ENCODE data around the gene DNAJC15.

DNAJC15 gene

GRCh38 chr13:43054803-43055802, 31.7 kb downstream of the DNAJC15 start (continued):
- TF ChIP-seq ZNF580 (tag by site-specific recombination; IDR thresholded peaks at IDR 0.05) (no peak), ZBTB20 (tag by site-specific recombination; IDR thresholded peaks at IDR 0.05) (no peak), ZNF433 (tag by site-specific recombination; IDR thresholded peaks at IDR 0.05; ENCODE audit: low read depth) (no peak), ZNF362 (tag by site-specific recombination; IDR thresholded peaks at IDR 0.05) (peak; percentile 31; the same call in 1 of the 2 replicates), ZNF354C (tag by site-specific recombination; IDR thresholded peaks at IDR 0.05; ENCODE audit: borderline replicate concordance, low read depth) (no peak), KLF1 (tag by site-specific recombination; IDR thresholded peaks at IDR 0.05) (peak; percentile 72), ZNF112 (tag by site-specific recombination; IDR thresholded peaks at IDR 0.05) (no peak), MZF1 (tag by site-specific recombination; IDR thresholded peaks at IDR 0.05; ENCODE audit: borderline replicate concordance) (no peak), RBAK (tag by site-specific recombination; IDR thresholded peaks at IDR 0.05) (no peak), ZNF639 (tag by site-specific recombination; IDR thresholded peaks at IDR 0.05) (no peak), ZNF140 (tag by site-specific recombination; IDR thresholded peaks at IDR 0.05) (no peak), ZBTB17 (tag by site-specific recombination; IDR thresholded peaks at IDR 0.05) (0 out of 2 replicates have a peak, but pooled peaks have one; percentile 27), ZNF10 (tag by site-specific recombination; IDR thresholded peaks at IDR 0.05) (no peak), ZBTB1 (tag by site-specific recombination; IDR thresholded peaks at IDR 0.05) (no peak; the same call in 1 of the 2 replicates), SP7 (tag by site-specific recombination; IDR thresholded peaks at IDR 0.05) (peak; percentile 91), ZNF157 (tag by site-specific recombination; IDR thresholded peaks at IDR 0.05) (no peak), SETDB1 (IDR thresholded peaks at IDR 0.05; ENCODE audit: insufficient read length, low read length) (no peak), ZNF366 (tag by site-specific recombination; conservative IDR thresholded peaks at IDR 0.05) (no peak; the same call in 1 of the 2 replicates), ZNF426 (tag by site-specific recombination; IDR thresholded peaks at IDR 0.05) (no peak), ZNF626 (tag by site-specific recombination; IDR thresholded peaks at IDR 0.05) (no peak), ZNF341 (tag by site-specific recombination; IDR thresholded peaks at IDR 0.05; ENCODE audit: low read depth) (peak; percentile 78), ZNF211 (tag by site-specific recombination; IDR thresholded peaks at IDR 0.05; ENCODE audit: low read depth) (no peak), ZNF658 (tag by site-specific recombination; IDR thresholded peaks at IDR 0.05) (no peak), ZNF529 (tag by site-specific recombination; IDR thresholded peaks at IDR 0.05; ENCODE audit: insufficient replicate concordance) (no peak), ZNF121 (tag by site-specific recombination; IDR thresholded peaks at IDR 0.05) (no peak), PRDM10 (tag by site-specific recombination; IDR thresholded peaks at IDR 0.05) (peak; percentile 88), CTCF (tag by site-specific recombination; IDR thresholded peaks at IDR 0.05) (no peak), ZNF266 (tag by site-specific recombination; IDR thresholded peaks at IDR 0.05; ENCODE audit: low read depth) (no peak), HOXD13 (CRISPR knock-in tag; IDR thresholded peaks at IDR 0.05; ENCODE audit: borderline replicate concordance) (no peak)

Data from HEK293 (cell line).